Measurements from ENCODE around the gene RRAD.
"Not testable (repeated sequence)": the region's sequence is repeated elsewhere in the genome, so short reads cannot be mapped to it uniquely, and the experiment has no call there.

RRAD gene

DNA sequence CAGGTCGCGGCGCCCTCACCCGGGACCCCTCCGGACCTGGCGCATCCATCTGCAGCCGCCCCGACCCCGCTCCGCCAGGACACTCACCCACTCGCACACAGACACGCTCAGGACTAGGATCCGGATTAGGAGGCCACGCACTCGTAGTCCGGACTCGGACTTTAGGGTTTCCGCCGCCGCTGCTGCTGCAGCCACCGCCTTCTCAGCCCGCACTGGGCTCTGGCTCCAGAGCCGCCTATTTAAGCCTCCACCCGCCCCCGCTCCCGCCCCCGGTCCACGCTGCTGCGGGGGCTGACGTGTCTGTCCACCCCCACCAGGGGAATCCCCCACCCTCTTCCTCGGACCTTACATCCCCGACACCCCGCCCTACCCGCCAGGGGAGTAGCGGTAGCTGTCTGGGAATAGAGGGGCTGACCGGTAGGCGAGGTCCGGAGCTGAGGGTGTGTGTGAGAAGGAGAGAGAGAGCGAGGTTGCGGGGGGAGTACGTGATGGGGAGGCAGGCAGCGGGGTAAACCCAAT is at the start of gene RRAD:
TSS of gene RRAD (minus strand) at position 214 of the 519 bp plus-strand sequence. CDS start 356 bp downstream, outside the sequence.
- no peak for DNase-seq (ENCODE audit: low read depth in 2 of 2)

GRCh38 chr16:66974932-66975246 is 49.6 kb upstream of the RRAD start:
- DNase-seq (ENCODE audit: low read depth in 2 of 2) = not testable (repeated sequence)

- DNase-seq (ENCODE audit: low read depth in 2 of 2) = not testable (repeated sequence)
Measured at GRCh38 chr16:66974156-66974931, 49.0 kb upstream of the RRAD start.

- no peak for DNase-seq (ENCODE audit: low read depth in 2 of 2)
Measured at GRCh38 chr16:66973716-66974115, 48.4 kb upstream of the RRAD start.

DNA sequence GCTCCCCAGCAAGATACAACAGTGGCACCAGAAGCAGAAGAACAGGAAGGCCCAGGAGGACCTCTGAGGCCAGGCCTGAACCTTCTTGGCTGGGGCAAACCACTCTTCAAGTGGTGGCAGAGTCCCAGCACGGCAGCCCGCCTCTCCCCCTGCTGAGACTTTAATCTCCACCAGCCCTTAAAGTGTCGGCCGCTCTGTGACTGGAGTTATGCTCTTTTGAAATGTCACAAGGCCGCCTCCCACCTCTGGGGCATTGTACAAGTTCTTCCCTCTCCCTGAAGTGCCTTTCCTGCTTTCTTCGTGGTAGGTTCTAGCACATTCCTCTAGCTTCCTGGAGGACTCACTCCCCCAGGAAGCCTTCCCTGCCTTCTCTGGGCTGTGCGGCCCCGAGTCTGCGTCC is 47.6 kb upstream of the RRAD start:
- no peak for DNase-seq (ENCODE audit: low read depth in 2 of 2)

- no peak for DNase-seq (ENCODE audit: low read depth in 2 of 2)
Measured at GRCh38 chr16:66970775-66971720, 45.7 kb upstream of the RRAD start.

DNA sequence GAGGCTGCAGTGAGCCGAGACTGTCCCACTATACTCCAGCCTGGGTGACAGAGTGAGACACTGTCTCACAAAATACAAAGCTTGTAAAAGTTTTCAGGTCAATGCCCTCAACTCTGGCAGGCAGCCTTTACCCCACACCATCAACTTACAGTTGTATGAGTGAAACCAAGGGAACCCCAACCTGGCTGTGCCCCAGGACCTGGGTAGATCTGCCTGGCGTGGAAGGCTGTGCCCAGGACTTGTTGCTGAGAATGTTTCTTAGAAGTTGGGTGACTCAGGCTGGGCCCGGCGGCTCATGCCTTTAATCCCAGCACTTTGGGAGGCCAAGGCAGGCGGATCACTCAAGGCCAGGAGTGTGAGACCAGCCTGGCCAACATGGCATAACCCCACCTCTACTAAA is 43.5 kb upstream of the RRAD start:
- DNase-seq (ENCODE audit: low read depth in 2 of 2) = no peak

DNA sequence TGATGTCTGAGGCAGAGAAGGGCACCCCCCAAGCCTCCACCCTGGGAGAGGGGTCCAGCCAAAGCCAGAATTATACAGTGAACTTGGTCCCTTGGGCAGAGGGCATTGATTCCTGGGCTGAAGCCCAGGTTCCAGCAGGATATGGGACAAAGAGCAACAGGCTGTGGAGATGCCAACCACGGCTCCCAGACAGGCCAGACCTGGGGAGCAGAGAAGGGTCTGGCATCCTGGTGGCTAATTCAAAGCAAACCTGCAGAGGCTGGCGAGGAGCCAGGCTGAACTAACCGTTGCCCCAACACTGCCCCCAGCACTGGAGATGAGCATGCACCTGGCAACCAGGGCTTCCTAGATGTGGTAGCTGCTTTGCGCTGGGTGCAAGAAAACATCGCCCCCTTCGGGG is 38.7 kb upstream of the RRAD start:
- no peak for DNase-seq (ENCODE audit: low read depth in 2 of 2)

DNA sequence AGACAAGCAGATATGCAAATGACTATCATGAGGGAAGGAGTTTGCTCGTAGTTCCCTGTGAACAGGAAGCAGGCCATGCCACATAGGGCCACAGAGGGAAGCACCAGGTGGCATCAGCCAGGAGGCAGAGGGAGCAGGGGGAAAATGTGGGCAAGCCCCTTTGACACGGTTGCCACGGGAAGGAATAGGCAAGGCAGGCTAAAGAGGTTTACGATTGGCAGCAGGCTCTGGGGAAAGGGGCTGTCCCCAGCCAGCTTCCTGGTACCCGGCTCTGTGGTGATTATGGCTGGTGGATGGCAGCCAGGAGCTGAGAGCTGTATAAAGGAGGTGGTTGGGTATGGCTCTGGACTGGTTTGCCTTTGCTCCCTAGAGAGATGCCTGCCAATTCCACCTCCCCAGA is 36.6 kb upstream of the RRAD start:
- no peak for DNase-seq (ENCODE audit: low read depth in 2 of 2)

DNA sequence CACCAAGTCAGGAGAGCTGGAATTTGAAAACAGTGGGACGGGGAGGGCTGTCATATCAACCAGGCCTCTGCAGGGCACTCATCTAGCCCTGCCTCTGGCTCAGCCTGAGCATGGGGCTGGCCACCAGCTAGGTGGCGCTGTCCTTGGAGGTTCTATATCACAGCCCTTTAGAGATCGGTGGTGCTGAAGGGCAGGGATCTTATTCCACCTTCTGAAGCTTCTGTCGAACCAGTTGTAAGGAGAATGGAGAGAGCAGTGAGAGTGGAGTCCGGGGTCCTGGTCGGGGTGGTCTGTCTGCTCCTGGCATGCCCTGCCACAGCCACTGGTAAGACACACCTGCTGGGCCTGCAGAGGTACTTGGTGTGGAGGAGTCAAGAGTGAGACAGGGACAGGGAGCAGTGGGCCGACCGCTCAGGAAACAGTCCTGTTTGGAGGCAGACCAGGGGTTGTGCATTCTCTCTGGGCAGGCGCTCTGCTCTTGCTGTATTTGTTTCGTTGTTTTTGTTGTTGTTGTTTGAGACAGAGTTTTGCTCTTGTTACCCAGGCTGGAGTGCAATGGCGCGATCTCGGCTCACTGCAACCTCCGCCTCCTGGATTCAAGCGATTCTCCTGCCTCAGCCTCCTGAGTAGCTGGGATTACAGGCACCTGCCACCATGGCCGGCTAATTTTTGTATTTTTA is 35.9 kb upstream of the RRAD start, which contains the start of gene CES3:
TSS of gene CES3 (plus strand) at position 202 of the 680 bp plus-strand sequence. CDS start at position 244, 42 bp downstream.
- peak; percentile 12 to 18 for DNase-seq (ENCODE audit: low read depth in 2 of 2)

DNA sequence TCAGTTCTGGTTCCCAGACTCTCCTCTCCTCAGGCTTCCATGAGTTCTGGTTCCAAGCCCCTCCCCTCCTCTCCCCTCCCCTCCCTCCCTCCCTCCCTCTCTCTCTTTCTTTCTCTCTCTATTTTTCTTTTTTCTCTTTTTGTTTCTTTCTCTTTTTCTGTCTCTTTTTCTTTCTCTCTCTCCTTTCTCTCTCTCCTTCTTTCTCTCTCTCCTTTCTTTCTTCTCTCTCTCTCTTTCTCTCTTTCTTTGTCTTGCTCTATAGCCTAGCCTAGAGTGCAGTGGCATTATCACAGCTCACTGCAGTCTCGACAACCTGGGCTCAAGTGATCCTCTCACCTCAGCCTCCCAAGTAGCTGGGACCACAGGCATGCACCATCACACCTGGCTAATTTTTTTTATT is 34.9 kb upstream of the RRAD start:
- no peak for DNase-seq (ENCODE audit: low read depth in 2 of 2)

- DNase-seq (ENCODE audit: low read depth in 2 of 2) = no peak
Measured at GRCh38 chr16:66959704-66960161, 34.4 kb upstream of the RRAD start.

DNA sequence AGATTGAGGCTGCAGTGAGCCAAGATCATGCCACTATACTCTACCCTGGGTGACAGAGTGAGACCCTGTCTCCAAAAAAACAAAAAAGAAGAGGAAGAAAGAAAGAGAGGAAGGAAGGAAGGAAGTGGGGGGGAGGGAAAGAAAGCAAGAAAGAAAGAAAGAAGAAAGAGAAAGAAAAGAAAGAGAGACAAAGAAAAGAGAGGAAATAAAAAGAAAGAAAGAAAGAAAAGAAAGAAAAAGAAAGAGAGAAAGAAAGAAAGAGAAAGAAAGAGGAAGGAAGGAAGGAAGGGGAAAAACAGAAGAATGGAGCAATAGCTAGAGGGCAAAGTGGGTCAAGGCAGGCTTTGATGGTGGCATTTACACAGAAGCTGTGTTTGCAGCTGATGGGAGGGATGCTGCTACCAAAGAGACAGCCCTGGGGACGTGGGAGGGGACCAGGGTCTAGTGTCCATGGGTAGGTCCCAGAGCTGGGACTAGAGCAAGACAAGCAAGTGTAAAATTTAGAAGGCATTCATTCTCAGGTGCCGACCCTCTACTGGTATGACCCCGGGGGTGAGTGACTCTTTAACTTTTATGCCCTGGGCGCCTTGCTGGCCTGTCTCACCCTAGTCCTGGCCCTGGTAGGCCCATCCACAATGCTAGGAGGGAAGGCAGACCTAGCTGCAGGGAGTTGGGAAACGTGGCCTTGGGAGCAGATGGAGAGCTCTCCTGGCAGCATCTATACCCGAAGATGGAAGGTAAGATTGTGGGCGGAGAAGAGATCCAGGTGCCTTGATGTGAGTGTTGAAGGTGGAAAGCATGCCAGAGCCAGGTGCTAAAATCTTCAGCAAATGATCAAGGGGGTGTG is 33.7 kb upstream of the RRAD start:
- no peak for DNase-seq (ENCODE audit: low read depth in 2 of 2)

- DNase-seq (ENCODE audit: low read depth in 2 of 2) = not testable (repeated sequence)
Measured at GRCh38 chr16:66956154-66956457, 30.8 kb upstream of the RRAD start.

DNA sequence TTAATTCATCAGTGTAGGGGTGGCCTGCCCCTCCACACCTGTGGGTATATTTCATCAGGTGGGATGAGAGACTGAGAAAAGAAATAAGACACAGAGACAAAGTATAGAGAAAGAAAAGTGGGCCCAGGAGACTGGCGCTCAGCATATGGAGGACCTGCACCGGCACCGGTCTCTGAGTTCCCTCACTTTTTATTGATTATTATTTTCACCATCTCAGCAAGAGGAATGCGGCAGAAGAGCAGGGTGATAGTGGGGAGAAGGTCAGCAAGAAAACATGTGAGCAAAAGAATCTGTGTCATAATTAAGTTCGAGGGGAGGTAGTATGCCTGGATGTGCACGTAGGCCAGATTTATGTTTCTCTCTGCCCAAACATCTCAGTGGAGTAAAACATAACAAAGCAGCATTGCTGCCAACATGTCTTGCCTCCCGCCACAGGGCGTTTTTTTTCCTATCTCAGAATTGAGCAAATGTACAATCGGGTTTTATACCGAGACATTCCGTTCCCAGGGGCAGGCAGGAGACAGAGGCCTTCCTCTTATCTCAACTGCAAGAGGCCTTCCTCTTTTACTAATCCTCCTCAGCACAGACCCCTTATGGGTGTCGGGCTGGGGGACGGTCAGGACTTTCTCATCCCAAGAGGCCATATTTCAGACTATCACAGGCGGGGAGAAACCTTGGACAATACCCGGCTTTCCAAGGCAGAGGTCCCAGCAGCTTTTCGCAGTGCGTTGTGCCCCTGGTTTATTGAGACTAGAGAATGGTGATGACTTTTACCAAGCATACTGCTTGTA is 30.2 kb upstream of the RRAD start:
- DNase-seq (ENCODE audit: low read depth in 2 of 2) = not testable (repeated sequence)

DNA sequence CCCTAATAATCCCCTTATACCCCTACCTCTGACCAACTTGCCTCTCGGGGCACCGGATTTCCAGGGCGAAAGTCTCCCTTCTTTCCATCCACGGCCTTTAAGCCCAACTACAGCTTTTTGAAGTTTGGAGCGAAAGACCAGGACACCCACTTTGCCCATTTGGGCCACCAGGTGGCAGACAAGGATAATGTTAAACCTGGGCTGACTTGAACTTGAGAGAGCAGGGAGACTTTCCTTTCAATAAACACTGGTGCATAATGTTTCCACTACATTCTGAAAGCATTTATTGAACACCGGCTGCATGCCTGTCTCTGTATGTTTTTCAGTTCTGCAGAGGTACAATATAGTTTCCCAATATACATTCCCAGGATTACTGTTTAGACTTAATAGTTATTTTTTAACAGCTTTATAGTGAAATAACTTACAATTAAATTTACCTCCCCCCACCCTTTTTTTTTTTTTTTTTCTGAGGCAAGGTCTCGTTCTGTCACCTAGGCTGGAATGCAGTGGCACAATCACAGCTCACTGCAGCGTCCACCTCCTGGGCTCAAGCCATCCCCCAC is 28.8 kb upstream of the RRAD start:
- peak; percentile 44 to 52 for DNase-seq (ENCODE audit: low read depth in 2 of 2)

GRCh38 chr16:66953462-66954096 is 28.2 kb upstream of the RRAD start:
- DNase-seq (ENCODE audit: low read depth in 2 of 2) = no peak

- no peak for DNase-seq (ENCODE audit: low read depth in 2 of 2)
Measured at GRCh38 chr16:66952430-66953110, 27.2 kb upstream of the RRAD start.

All from stimulated activated CD8-positive, alpha-beta memory T cell treated with anti-CD3 and anti-CD28 coated beads, Interleukin-7, amount 100 ng/mL, for 1 hour (primary cell).